GM21737 (cell line): ENCODE data around the gene DNAJC6.
A peak's percentile ranks its signal among the peaks of the same experiment; 100 is the strongest.

Experiments
- ATAC-seq: cut with Tn5 transposase; IDR thresholded peaks from one replicate; pipeline ENCODE4 v1.9.1; 2021; ENCODE audit warnings: mild to moderate bottlenecking, moderate library complexity; ENCODE audit not compliant: unreplicated experiment

Gene DNAJC6

GRCh38 chr1:65399003-65399402 lies 89.7 kb downstream of the DNAJC6 start:
- no peak for ATAC-seq

- no peak for ATAC-seq
Measured at GRCh38 chr1:65401612-65402011, 92.3 kb downstream of the DNAJC6 start.

DNA sequence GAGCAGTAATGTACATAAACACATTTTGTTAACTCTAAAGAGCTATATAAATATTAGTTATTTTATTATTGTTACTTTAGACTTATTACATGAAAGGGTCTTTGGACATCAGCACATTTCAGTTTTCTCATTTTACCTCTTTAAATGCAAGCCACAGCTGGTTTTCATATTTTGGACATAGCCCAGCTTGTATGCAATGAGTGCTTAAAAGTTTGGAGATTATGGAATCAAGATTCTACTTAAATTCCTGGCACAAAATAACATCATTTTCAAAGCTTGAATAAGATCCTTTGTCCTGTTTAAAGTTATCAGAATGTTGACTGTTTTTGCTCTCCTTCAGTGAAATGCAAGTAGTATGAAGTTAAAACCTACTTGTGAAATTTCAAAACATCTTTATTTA lies 95.6 kb downstream of the DNAJC6 start:
- no peak for ATAC-seq

- ATAC-seq = no peak
Measured at GRCh38 chr1:65407877-65408276, 98.5 kb downstream of the DNAJC6 start.

DNA sequence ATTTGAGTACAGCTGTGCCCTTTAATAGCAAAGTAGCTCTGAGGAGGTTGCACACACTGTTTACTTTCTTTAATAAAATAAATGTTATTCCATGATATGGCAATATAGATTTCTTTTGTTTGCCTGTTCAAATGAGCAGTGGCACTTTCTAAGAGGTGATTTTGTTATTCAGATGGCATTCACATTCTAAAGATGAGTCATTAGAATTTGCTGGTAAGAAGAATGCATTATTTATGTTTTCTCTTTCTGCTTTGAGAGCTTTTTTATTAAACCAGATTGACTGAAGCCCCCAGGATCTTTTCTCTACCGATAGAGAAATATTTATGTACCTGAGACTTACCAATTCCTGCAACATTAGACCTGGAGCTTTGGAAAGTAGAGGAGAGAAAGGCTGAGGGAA lies 100.0 kb downstream of the DNAJC6 start:
- ATAC-seq = no peak

GRCh38 chr1:65409816-65410326 lies 100.5 kb downstream of the DNAJC6 start:
- no peak for ATAC-seq

DNA sequence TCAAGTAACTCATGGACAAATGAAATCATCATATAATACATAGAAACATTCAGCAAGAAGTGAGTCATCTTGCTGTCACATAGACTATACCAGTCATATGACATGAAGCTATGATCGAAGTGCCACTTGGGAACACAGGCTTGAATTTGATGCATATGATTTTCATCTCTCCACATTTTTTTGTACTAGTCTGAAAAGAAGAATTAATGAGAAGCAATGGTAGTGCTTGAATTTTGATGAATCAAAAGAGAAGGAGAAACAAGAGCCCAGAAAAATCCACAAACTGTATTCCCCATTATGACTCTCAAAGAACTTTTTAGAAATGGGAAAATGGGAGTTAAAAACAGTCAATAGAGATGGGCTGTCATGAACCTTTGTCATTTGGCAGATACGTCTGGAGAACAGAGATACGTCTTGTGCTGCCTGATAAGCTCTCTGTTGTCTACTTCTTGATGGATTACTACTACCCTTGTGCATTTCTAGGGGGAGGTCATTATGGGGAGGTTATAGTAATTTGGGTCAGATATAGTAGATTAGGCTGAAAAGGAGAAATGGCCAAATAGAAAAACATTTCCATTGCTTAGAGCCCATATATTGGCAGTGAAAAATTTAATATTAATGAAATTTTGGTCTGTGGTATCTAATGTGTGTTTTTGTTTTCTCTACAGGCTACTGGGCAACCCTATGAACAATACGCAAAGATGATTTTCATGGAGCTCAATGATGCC lies 103.1 kb downstream of the DNAJC6 start:
- no peak for ATAC-seq

DNA sequence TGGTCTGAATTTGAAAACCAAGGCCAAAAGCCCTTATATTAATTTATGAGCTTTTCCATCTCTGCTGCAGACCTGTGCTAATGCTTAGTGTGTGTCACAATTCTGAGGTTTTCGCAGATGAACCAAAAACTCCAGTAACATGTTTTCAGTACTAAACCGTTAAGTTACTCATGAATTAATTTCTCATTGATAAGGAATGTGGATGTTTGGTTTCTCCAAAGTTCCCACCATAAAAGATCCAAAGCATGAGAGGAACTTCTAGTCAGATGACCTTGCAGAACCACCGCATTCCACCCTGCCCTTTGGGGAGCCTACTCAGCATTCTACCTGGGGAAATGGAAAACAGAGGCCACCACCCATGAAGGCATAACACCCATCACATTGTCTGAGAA lies 103.6 kb downstream of the DNAJC6 start:
- ATAC-seq = no peak

GRCh38 chr1:65414538-65414937 lies 105.2 kb downstream of the DNAJC6 start:
- no peak for ATAC-seq

GRCh38 chr1:65416767-65417166 lies 107.4 kb downstream of the DNAJC6 start:
- ATAC-seq = no peak

DNA sequence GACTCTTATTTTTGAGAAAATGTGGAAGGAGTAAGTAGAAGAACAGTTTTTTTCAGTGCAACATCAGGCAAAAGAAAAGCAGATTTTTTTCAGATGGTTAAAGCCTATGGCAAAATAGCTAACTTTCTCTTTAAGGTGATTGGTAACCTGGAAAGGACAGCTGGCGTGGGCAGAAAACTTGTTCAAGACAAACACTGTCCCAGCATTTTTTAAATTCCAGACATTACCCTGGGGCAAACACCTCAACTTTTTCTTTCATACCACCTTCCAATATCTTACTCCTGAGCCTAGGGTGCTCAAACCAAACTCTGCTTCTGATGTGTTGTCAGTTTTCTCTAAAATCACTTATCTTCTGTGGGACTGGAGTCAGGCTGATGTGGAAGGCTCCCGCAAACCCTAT lies 108.4 kb downstream of the DNAJC6 start:
- no peak for ATAC-seq

- ATAC-seq = no peak
Measured at GRCh38 chr1:65418522-65419185, 109.3 kb downstream of the DNAJC6 start.

GRCh38 chr1:65419681-65420589 lies 110.6 kb downstream of the DNAJC6 start:
- ATAC-seq = peak; percentile 96

GRCh38 chr1:65420590-65421350 lies 111.4 kb downstream of the DNAJC6 start, which contains the start of the genes LEPR and LEPROT:
TSS of gene LEPR (plus strand) at chr1:65420668. CDS start at chr1:65565566, 144,898 bp downstream.
TSS of gene LEPROT (plus strand) at chr1:65420668. CDS start at chr1:65420725, 57 bp downstream.
- ATAC-seq = no peak

DNA sequence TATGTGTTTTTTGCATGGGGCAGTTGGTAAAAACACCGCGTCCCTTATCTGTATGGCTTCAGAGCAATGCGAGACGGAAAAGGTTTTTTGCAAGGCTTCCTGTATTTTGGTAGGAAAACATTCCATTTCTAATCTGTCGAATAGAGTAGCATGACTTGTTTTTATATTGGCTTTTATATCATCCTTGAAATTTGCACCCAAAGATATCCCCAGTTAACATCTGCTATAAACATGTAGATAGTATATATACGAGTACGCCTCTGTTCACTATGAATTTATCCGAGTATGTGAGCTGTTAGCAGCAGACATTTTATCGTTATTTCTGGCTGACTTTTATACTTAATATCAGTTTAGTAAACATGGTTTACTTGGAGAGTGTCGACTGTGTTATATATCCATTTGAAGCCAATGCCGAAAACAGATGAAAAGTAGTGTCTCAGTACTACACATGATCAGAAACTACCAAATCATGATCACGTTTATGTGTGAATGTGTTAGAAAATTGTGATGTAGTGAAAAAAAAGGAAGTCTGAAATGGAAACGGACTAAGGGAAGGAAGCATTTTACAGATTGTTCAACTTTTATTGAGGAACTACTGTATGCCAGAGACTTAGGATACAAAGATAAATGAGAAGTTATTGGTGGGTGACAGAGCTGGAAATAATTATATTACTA lies 112.1 kb downstream of the DNAJC6 start:
- ATAC-seq = no peak

- no peak for ATAC-seq
Measured at GRCh38 chr1:65422241-65423203, 113.2 kb downstream of the DNAJC6 start.

GRCh38 chr1:65423884-65424572 lies 114.7 kb downstream of the DNAJC6 start:
- no peak for ATAC-seq

- ATAC-seq = no peak
Measured at GRCh38 chr1:65424573-65424889, 115.2 kb downstream of the DNAJC6 start.
